ENCODE data around the gene QRFP.

Gene QRFP

DNA sequence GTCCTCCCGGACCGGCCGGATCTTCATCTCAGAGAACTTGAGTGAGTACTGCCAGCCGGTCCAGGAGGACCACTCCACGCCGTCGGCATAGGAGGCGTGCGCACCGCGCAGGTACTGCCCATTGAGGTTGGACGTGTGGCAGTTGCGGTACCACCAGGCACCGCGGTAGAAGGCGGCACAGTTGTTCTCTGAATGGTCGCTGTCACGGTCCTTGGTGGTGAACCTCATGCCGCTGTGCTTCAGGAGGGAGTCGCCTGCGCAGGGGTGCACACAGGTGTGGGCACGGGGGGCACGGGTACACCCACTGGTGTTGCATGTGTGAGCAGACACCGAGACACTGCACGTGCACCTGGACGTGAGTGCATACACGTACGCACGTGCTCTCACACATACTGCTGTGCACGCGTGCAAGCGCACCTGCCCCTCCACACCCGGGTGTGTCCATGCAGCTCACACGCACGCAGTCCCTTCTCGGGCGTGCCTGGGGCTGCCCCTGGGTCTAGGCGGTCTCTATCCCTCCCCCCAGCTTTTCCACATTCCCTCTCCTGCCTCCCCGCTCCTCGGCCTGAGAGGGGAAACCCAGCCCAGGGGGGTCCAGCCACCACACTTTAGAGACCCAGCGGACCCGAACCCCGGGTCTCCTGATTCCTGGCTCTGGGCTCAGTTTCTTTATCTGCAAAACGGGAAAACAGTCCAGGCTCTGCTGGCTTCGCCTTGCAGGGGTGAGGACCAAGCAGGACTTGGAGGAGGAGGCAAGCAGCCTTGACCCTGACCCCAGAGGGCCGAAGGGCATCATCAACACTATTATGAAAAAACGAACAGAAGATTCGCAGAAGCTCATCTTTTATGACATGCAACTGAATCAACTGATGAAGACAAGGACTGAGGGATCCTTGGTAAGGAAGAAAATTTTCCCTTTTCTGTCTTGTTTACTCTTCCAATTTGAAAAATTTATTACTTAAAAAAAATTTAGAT, 7.7 kb upstream of the QRFP start:
- no peak for DNase-seq (ENCODE audit: low read depth)

- DNase-seq (ENCODE audit: low read depth) = no peak
Measured at GRCh38 chr9:130903194-130904069, 6.8 kb upstream of the QRFP start.

DNA sequence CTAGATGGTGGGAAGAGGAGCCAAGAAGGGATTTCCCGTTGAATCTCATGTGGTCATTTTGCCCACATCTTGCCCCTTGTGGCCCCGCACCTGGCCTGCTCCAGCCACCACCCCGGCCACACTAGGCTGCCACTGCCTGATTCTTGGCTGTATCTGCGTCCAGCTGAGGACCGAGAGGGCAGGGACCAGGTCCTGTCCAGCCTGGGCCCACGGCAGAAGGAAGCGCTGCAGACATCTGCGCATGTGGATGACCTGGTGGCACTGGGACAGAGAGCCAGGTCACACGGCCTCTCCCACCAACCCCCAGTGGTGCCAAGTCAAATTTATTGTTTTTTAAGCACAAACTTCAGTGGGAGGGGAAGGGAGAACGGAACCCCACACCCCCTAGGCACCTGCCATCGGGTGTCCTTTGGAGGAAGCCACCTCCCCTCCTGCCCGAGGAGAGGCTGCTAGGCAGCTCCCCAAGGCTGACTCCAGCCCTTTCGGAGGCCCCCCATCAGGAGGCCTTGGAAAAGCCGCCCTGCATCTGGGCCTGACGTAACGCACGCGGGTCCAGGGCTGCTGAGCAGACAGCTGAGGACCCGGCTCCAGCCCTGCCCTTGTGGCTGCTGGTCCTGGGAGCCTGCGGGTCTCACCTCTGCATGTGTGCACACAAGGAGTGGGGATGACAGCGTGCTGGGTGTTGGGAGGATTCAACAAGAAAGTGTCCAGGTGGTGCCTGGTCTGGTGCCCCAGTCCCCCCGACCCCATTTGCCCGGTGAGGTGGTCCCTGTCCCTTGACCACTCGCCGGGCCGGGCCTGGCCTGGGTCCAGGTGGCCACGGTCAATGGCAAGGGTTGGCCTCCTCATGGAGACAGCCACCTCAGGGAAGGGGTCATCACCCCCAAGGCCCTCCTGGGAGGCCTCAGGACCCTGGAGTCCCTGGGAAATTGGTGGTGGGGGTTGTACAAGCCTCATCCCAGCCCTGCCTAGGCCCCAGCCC, 5.9 kb upstream of the QRFP start:
- no peak for DNase-seq (ENCODE audit: low read depth)

DNA sequence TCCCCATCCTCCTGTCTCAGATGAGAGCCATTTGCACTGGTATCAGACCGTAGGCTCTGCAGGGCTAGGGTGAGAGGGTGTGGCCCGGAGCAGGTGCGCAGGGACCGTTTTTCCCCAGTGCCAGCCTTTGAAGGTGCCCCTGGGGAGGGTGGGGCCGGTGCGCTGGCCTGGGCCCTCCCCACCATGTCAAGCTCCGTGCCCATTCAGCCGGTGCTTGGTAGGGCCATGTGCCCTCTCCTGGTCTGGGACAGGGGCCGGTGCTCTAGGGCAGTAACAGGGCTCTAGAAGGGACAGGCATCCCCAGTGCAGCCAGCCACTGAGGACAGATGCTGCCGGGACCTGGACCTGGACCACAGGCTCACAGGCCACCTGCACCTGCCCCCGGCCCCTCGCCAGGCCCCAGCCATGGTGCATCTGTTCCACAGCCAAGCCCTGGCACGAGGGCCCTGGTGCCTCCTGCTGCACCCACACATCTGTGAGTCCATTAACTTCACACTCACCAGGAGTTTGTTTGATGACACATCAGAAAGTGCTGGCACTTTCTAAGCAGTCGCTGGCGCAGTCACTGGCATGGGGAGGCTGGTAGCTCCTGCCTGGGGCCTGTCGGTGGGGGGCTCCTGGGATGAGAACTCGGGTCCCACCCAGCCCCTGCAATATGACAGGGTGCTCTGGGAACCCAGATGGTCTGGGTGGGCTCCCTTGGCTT, 5.0 kb upstream of the QRFP start:
- no peak for DNase-seq (ENCODE audit: low read depth)

DNA sequence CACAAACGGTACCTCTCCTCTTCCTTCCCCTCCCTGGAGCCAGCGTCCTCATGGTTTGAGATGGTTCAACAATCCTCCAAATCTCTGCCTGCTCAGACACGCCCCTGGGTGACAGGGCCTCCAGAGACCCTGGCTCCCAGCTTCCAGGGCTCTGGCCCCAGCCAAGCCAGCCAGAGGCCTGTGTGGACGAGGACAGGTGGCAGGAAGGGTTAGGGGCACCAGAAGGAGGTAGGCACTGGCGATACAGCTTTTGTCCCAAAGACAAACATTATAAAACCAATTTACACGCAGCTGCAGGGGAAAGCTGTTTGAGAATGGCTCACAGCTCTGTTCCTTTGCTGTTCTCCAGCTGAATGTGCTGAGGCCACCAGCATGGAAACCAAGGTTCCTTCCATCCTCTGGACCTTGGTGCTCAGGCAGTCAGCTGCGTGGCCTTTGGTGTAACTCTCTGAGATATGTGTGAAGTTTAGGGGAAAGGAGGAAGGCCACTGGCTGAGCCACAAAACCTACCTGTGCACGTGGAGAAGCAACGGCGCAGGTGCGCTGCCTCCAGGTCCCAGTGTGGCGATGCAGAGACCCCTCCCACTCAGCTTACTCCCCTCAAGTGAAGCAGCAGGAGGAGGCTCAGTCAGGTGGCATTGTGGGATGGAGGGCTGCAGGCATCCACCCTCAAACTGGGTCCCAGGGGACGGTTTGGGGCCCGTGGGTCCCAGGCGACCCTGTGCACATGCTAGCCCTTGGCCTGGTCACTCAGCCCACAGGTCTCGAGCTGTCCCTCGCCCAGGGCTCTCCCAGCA, 4.3 kb upstream of the QRFP start:
- no peak for DNase-seq (ENCODE audit: low read depth)

- DNase-seq (ENCODE audit: low read depth) = no peak
Measured at GRCh38 chr9:130899051-130899748, 2.6 kb upstream of the QRFP start.

GRCh38 chr9:130898552-130898852, 1.9 kb upstream of the QRFP start:
- no peak for DNase-seq (ENCODE audit: low read depth)

GRCh38 chr9:130897848-130898551, 1.4 kb upstream of the QRFP start:
- DNase-seq (ENCODE audit: low read depth) = no peak

GRCh38 chr9:130897105-130897751, 616 bp upstream of the QRFP start:
- no peak for DNase-seq (ENCODE audit: low read depth)

DNA sequence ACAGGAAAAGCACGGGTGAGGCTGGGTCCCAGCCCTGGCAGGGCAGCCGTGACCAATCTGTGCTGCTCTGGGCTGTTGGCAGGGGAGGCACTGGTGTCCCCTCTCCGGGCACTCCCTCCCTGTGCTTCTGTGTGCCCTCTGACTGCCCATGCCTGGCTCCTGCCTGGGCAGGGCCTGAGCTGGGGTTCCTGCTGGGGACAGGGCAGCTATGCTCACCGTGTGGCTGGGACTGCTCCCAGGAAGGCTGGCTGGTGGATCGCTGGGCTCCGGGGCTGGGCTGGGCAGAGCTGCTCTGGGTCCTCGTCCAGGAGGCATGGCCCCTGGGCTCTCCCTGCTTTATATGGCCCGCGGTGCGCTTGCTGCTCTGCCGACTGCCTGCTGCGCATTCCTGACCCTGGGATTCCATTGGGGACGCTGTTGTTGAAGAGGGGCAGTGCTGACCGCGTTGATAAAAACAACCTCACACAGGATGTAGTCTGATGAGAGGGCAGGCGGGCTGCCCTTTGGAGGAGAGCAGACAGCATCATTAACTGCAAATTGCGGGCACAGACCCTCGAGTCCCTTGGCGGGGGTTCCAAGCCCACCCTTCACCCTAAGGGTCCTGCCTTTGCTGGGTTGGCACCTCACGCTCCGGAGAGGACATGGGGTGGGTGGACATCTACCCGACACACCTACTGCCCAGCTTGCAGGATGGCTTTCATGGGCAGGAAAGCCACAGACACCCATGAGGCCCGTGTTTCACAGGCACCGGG, 955 bp downstream of the QRFP start:
- no peak for DNase-seq (ENCODE audit: low read depth)

GRCh38 chr9:130895038-130895437, 1.6 kb downstream of the QRFP start:
- DNase-seq (ENCODE audit: low read depth) = no peak

- no peak for DNase-seq (ENCODE audit: low read depth)
Measured at GRCh38 chr9:130894546-130894945, 2.1 kb downstream of the QRFP start.

DNA sequence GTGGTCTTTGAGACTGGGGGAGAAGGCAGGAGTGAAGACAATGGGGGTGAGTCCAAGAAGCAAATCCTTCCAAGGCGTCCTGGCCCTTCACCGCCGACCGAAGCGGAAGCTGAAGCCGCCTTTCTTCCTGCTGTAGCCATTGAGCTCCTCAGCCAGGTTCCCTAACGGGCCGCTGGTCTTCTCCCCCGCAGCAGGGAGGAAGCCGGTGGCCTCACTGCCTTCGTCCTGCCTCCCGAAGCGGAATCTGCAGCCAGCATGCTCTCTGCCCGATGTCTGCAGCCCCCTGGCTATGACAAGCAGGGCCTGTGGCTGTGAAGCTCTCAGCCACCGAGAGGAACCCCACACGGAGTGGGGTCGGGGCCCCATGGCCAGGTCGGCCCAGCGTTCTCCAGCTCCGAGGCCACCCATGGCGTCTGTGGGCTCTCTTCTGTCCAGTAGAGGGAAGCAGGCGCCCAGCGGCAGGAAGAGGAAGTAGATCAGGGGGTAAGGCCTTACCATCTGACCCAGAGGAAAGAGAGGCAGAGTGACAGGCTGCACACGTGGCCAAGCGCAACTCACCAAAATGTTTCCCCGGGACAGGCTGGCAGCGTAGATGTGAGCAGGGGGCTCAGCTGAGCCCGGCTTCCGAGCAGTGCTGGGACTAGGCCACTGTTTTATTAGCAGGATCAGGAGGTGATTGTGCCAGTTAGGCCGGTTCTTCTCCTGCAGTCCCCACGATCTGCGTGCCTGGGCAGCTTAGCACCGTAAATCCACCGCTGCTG, 3.1 kb downstream of the QRFP start:
- DNase-seq (ENCODE audit: low read depth) = no peak

DNA sequence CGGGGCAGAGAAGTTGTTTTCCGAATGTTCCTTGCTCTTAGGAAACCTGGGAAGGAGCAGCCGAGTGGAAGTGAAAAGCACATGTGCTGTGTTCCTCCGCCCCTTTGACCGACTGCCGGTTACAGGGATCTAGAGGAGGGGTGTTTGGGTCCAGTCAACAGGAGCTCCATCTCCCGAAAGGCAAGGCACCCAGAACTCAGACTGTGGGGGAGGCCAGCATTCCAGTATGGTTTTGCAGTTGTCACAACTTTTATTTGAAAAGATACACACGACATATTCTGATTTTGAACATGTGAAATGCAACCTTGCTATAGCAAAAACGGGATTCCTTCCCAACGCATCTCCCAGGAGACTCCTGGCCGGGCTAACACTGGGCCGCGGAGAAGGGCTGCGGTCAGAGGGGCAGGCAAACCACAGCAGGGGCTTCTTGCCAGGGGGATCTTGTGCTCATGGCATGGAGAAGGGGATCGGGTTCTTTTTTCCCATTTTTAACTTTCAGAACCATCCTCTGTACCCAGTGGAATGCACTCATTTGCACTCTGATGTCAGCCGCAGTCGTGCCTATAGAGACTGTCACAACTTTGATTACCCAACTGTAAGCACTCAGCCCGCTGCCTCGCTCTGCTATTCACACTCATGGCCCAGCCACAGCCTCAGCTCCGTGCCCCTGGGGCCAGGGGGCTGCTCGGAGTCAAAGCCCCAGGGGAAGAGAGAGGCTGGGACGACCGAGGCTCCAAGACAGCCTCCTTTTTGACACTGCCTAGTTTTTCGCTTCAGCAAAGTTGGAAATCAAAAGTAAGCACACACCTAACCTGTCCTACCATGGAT, 3.9 kb downstream of the QRFP start:
- no peak for DNase-seq (ENCODE audit: low read depth)

GRCh38 chr9:130891688-130892476, 4.7 kb downstream of the QRFP start:
- no peak for DNase-seq (ENCODE audit: low read depth)
